Transverse colon (tissue), 4 donors: ENCODE measurements around the gene SLC24A3. TPM values are rescaled to one million over a fixed set of nuclear protein-coding genes. Genes with fewer than 3 reads are reported as not detected.
A peak's percentile ranks its signal among the peaks of the same experiment; 100 is the strongest.

Source experiments
- DNase-seq: peaks from one replicate; pipeline ENCODE4 v3.0.0-alpha.2; 2019
- H3K27ac ChIP-seq, 4 donors: fragments of 200-600 bp; sonication (generic); 2 replicates each; pipeline ENCODE4 v1.5.1; 2016 to 2018; ENCODE audit warnings: inconsistent platforms in 4 of 4
- H3K27me3 ChIP-seq: fragments of 200-600 bp; sonication (generic); 2 replicates; pipeline ENCODE4 v1.5.1; 2017; ENCODE audit warnings: inconsistent platforms
- H3K36me3 ChIP-seq, 4 donors: fragments of 200-600 bp; sonication (generic); 2 replicates each; pipeline ENCODE4 v1.5.1; 2017 to 2019; ENCODE audit warnings: inconsistent platforms in 4 of 4
- H3K4me1 ChIP-seq, 4 donors: fragments of 200-600 bp; sonication (generic); 2 replicates each; pipeline ENCODE4 v1.5.1; 2017 to 2020; ENCODE audit warnings: inconsistent platforms in 4 of 4
- H3K4me3 ChIP-seq, 4 donors: fragments of 200-600 bp; sonication (generic); 1 replicate in 1 of 4; 2 replicates in 3 of 4; pipeline versions ENCODE4 v1.5.1 to v1.6.1; 2017 to 2019; ENCODE audit warnings: inconsistent platforms in 4 of 4
- H3K9me3 ChIP-seq, 2 donors: fragments of 200-600 bp; sonication (generic); 2 replicates each; pipeline ENCODE4 v1.5.1; 2017 to 2019; ENCODE audit warnings: inconsistent platforms in 2 of 2
- EP300 ChIP-seq: sonication (generic); formaldehyde crosslinking; IDR thresholded peaks from one replicate; pipeline ENCODE4 v1.6.1; 2017; ENCODE audit warnings: antibody characterized with exemption, low read depth
- POLR2A ChIP-seq: fragments of 450-650 bp; IDR thresholded peaks from one replicate; pipeline ENCODE4 v1.6.1; 2016; ENCODE audit warnings: antibody characterized with exemption, mild to moderate bottlenecking, moderate library complexity
- POLR2AphosphoS5 ChIP-seq, 3 donors: sonication (generic); formaldehyde crosslinking; IDR thresholded peaks; one replicate each; pipeline ENCODE4 v1.6.1; 2016; ENCODE audit warnings: antibody characterized with exemption in 3 of 3
- WGBS, 2 donors: methylation state at CpG; one replicate each; pipeline ENCODE4 v1.1.5; 2018; ENCODE audit warnings: low coverage in 1 of 2; 5-methylcytosine and 5-hydroxymethylcytosine counted together
- in situ Hi-C, 4 donors: fragments of 200-750 bp; cut with MboI; loops; one replicate each; pipeline versions ENCODE4 v1.15.0 to v1.15.1; 2017; ENCODE audit warnings: low sequenced_read_pairs in 3 of 4, low pct_ligation_motif_present in 1 of 4, low pct_unique_long_range_greater_than_20kb in 1 of 4
- intact Hi-C: fragments of 100-400 bp; cut with DNase I; formaldehyde crosslinking; loops from one replicate; pipeline ENCODE4 v1.15.1; 2023; ENCODE audit warnings: low total_unique reads
- total RNA-seq, 4 donors: library from RNA; depleted of rRNA; stranded (reverse); fragments of >200 nt; gene quantifications; one replicate each; pipeline ENCODE4 v1.1.0, GENCODE V29; 2016
- TF ChIP-seq, protein P1 (sequence below), 5 experiments: fragments of 200-600 bp in 3 of 5; fragments of 450-650 bp in 2 of 5; sonication (generic) in 3 of 5; IDR thresholded peaks; 1 replicate in 2 of 5; 2 replicates in 3 of 5; pipeline ENCODE4 v1.5.1; 2016 to 2017; ENCODE audit warnings: antibody characterized with exemption in 5 of 5, inconsistent platforms in 3 of 5, mild to moderate bottlenecking in 2 of 5, moderate library complexity in 1 of 5

The SLC24A3 gene
- total RNA-seq, 4 donors from 2014 or later = 4.4 to 6.7 (median 4.6) TPM

DNA sequence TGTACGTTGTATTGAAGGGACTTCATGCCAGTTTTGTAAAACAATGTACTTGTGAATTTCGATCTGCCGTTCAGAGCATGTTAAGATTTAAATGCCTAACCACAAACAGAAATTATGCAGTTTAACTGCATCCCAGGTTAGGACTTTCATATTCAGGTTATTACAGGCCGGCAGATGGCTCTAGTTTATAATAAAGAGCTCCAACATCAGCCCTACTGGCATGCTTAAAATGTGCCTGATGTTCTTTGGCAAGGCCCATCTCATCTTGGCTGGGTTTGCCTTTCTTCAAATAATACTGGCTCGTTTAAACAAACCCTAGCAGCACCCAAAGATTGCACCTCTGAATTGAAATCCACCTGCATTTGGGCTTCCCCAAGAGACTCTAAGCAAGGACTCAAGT is 376.3 kb downstream of the SLC24A3 start:
- Histone ChIP-seq H3K27ac (no peak overlapping the region), H3K27me3 (no peaks in the 10 kb centered on the region), H3K36me3 (no peaks in the 10 kb centered on the region), H3K4me3 (no peak overlapping the region), H3K4me1 (no peaks in the 10 kb centered on the region), H3K9me3 (no peaks in the 10 kb centered on the region)
- intact Hi-C loops (no loop called here), in situ Hi-C loops (loop anchor here in 3 of 4 donors (10.0 to 25.0 kb wide), 3 partner anchors 376 to 951 kb away; partner anchors contain the start of gene SLC24A3 (in 1 of the 3))
- 36 to 40% methylated on average over 3 to 5 of the region's 5 CpGs for WGBS, 2 donors
- no peak for DNase-seq
- no peak for TF ChIP-seq POLR2A
- TF ChIP-seq, protein P1, sequence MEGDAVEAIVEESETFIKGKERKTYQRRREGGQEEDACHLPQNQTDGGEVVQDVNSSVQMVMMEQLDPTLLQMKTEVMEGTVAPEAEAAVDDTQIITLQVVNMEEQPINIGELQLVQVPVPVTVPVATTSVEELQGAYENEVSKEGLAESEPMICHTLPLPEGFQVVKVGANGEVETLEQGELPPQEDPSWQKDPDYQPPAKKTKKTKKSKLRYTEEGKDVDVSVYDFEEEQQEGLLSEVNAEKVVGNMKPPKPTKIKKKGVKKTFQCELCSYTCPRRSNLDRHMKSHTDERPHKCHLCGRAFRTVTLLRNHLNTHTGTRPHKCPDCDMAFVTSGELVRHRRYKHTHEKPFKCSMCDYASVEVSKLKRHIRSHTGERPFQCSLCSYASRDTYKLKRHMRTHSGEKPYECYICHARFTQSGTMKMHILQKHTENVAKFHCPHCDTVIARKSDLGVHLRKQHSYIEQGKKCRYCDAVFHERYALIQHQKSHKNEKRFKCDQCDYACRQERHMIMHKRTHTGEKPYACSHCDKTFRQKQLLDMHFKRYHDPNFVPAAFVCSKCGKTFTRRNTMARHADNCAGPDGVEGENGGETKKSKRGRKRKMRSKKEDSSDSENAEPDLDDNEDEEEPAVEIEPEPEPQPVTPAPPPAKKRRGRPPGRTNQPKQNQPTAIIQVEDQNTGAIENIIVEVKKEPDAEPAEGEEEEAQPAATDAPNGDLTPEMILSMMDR (IDR thresholded peaks at IDR 0.05) = peak in 1 of 5 experiments; percentile 9
- TF ChIP-seq EP300 = no peak
- TF ChIP-seq POLR2AphosphoS5 (IDR thresholded peaks at IDR 0.05) = no peak

DNA sequence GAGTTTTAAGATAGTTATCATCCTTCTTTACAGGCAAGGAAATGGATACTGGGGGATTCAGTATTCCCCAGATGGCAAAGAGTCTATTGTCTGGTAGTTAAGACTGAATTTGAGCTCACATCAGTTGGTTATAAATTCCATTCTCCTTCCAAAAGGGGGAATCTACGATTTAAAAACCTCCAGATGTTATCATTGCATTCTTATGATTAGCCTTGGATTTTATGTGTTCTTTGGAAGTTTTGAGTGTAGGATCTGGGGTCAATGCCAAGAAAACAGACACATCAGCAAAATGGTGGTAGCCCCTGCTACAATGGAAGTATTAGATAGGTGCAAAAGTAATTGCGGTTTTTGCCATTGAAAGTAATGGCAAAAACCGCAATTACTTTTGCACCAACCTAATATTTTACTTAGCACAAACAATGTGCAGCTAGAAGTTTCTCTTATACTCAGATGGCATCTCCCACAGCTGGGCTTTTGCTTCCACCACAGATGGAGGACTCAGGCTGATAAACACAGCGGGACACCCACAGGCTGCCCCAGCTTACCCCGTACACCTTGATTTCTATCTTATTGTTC is 377.4 kb downstream of the SLC24A3 start:
- TF ChIP-seq POLR2A (no peak), POLR2AphosphoS5 (IDR thresholded peaks at IDR 0.05) (no peak), EP300 (no peak)
- TF ChIP-seq, protein P1 (IDR thresholded peaks at IDR 0.05) = no peak
- Histone ChIP-seq H3K27ac (no peak overlapping the region), H3K9me3 (no peaks in the 10 kb centered on the region), H3K36me3 (no peaks in the 10 kb centered on the region), H3K27me3 (no peaks in the 10 kb centered on the region), H3K4me1 (no peaks in the 10 kb centered on the region), H3K4me3 (no peak overlapping the region)
- WGBS, 2 donors = 89 to 93% methylated on average over 3 to 5 of the region's 5 CpGs
- in situ Hi-C loops = loop anchor here in 3 of 4 donors (10.0 to 25.0 kb wide), 3 partner anchors 378 to 953 kb away; partner anchors contain the start of gene SLC24A3 (in 1 of the 3)
- no peak for DNase-seq
- intact Hi-C loops = no loop called here

DNA sequence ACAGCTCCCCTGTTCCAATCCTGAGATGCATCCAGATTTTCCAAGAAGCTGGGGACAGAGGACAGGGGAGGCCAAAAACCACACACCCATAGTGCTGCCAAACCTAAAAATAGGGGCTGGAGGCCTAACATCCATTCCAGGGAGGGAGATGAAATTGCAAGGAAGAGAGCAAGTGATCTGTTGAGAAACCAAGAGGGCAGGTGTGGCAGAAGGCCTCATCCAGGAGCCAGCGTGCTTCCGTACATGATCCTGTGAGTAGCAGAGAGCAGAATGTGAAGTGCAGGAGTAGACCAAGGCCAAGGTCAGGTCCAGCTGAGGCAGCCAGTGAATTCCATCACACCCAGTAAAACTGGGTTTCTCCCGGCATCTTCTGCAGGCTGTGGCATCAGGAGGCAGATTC is 377.9 kb downstream of the SLC24A3 start:
- Histone ChIP-seq H3K27me3 (no peaks in the 10 kb centered on the region), H3K4me1 (no peaks in the 10 kb centered on the region), H3K4me3 (no peak overlapping the region), H3K9me3 (no peaks in the 10 kb centered on the region), H3K36me3 (no peaks in the 10 kb centered on the region), H3K27ac (no peak overlapping the region)
- 90 to 94% methylated on average over 2 to 3 of the region's 3 CpGs for WGBS, 2 donors
- no peak for DNase-seq
- in situ Hi-C loops (loop anchor here in 2 of 4 donors (25.0 kb wide), 2 partner anchors 378 to 953 kb away; partner anchors contain the start of gene SLC24A3 (in 1 of the 2)), intact Hi-C loops (no loop called here)
- TF ChIP-seq POLR2A (no peak), EP300 (no peak), POLR2AphosphoS5 (IDR thresholded peaks at IDR 0.05) (no peak)
- TF ChIP-seq, protein P1 (IDR thresholded peaks at IDR 0.05) = no peak

DNA sequence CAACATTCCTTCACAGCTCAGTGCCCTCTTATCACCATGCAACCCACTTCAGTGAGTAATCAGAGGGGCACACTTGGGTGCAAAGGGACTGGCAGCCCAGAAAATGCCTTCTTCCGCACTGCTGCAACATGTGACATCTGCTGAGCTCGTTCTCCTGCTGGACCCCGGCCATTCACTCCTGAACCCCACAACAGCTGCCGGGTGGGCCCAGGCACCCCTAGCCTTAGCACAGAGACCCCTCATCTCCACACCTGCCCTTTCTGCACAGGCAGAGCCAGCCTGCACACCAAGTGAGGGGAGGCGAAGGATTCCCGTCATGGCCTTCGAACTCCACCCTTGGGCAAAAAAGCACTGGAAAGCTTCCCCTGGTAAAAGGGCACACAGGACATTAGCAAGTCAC is 381.3 kb downstream of the SLC24A3 start:
- TF ChIP-seq POLR2A = no peak
- TF ChIP-seq, protein P1 (IDR thresholded peaks at IDR 0.05) = no peak
- TF ChIP-seq POLR2AphosphoS5 (IDR thresholded peaks at IDR 0.05) = no peak
- TF ChIP-seq EP300 = no peak
- in situ Hi-C loops (loop anchor here in 2 of 4 donors (25.0 kb wide), 2 partner anchors 381 to 956 kb away; partner anchors contain the start of gene SLC24A3 (in 1 of the 2)), intact Hi-C loops (no loop called here)

More for the DNA sequence above, 381.3 kb downstream of the SLC24A3 start:
- H3K27ac ChIP-seq = no peak overlapping the region
- no peaks in the 10 kb centered on the region for H3K27me3 ChIP-seq
- no peaks in the 10 kb centered on the region for H3K36me3 ChIP-seq
- 89 to 100% methylated on average over 3 to 7 of the region's 7 CpGs for WGBS, 2 donors
- no peak for DNase-seq
- no peak overlapping the region for H3K4me3 ChIP-seq
- no peaks in the 10 kb centered on the region for H3K9me3 ChIP-seq
- no peaks in the 10 kb centered on the region for H3K4me1 ChIP-seq
